Stimulated activated CD4-positive, alpha-beta T cell treated with anti-CD3 and anti-CD28 coated beads, Interleukin-15, amount 100 ng/mL, for 1 hour (primary cell): ENCODE measurements around the gene NCBP1.

Experiments
- DNase-seq, 2 donors: peaks; one replicate each; pipeline ENCODE4 v3.0.0-alpha.2; 2020; ENCODE audit warnings: low read depth in 1 of 2, low spot score in 1 of 2

NCBP1 gene

GRCh38 chr9:97710356-97711222 lies 77.0 kb downstream of the NCBP1 start:
- DNase-seq: peak in 1 of 2 donors; percentile 3

- no peak for DNase-seq
Observed at GRCh38 chr9:97711223-97711626, 77.6 kb downstream of the NCBP1 start.

GRCh38 chr9:97714435-97714834 lies 80.8 kb downstream of the NCBP1 start:
- no peak for DNase-seq

- no peak for DNase-seq
Observed at GRCh38 chr9:97717866-97718265, 84.2 kb downstream of the NCBP1 start.

GRCh38 chr9:97721396-97721795 lies 87.8 kb downstream of the NCBP1 start:
- DNase-seq: no peak

- no peak for DNase-seq
Observed at GRCh38 chr9:97722331-97722730, 88.7 kb downstream of the NCBP1 start.
